Epithelial cell of proximal tubule (primary cell): ENCODE results near the gene KCNMB2. TPM values are rescaled to one million over a fixed set of nuclear protein-coding genes. Genes with fewer than 3 reads are reported as not detected.

Source experiments
- DNase-seq: peaks from one replicate; pipeline ENCODE4 v3.0.0-alpha.2; 2011; ENCODE audit warnings: low read depth
- H3K4me3 ChIP-seq: 2 replicates; pipeline ENCODE4 v1.5.1; 2011; ENCODE audit warnings: low read depth, mild to moderate bottlenecking, low read length
- CTCF ChIP-seq: conservative IDR thresholded peaks from 2 replicates; pipeline ENCODE4 v1.5.1; 2012; ENCODE audit warnings: low read depth, mild to moderate bottlenecking, low read length
- total RNA-seq: library from RNA; depleted of rRNA; stranded (reverse); fragments of >200 nt; gene quantifications from 2 replicates; pipeline ENCODE4 v1.2.3, GENCODE V29; 2015

The KCNMB2 gene
- total RNA-seq, 1 donor from 2014 or later = not detected

- DNase-seq = no peak
- H3K4me3 ChIP-seq = no peak overlapping the region
- TF ChIP-seq CTCF = no peak
Measured at GRCh38 chr3:178498871-178499270, 37.4 kb upstream of the KCNMB2 start.

- no peak overlapping the region for H3K4me3 ChIP-seq
- TF ChIP-seq CTCF = no peak
- no peak for DNase-seq
Measured at GRCh38 chr3:178500631-178501030, 35.6 kb upstream of the KCNMB2 start.

- TF ChIP-seq CTCF = no peak
- no peak for DNase-seq
- no peak overlapping the region for H3K4me3 ChIP-seq
Measured at GRCh38 chr3:178504128-178504527, 32.1 kb upstream of the KCNMB2 start.

- no peak for DNase-seq
- no peak overlapping the region for H3K4me3 ChIP-seq
- no peak for TF ChIP-seq CTCF
Measured at GRCh38 chr3:178505832-178506231, 30.4 kb upstream of the KCNMB2 start.

GRCh38 chr3:178507507-178508442, 28.5 kb upstream of the KCNMB2 start:
- no peak for DNase-seq
- no peak overlapping the region for H3K4me3 ChIP-seq
- TF ChIP-seq CTCF = no peak

- DNase-seq = no peak
- no peak for TF ChIP-seq CTCF
- no peak overlapping the region for H3K4me3 ChIP-seq
Measured at GRCh38 chr3:178508443-178508825, 27.8 kb upstream of the KCNMB2 start.

GRCh38 chr3:178510496-178510895, 25.7 kb upstream of the KCNMB2 start:
- H3K4me3 ChIP-seq = no peak overlapping the region
- DNase-seq = no peak
- TF ChIP-seq CTCF = no peak
